ENCODE results near the gene IMP4. TPM values are rescaled to one million over a fixed set of nuclear protein-coding genes. Genes with fewer than 3 reads are reported as not detected.
"Not testable (repeated sequence)": the region's sequence is repeated elsewhere in the genome, so short reads cannot be mapped to it uniquely, and the experiment has no call there.

Gene IMP4
- total RNA-seq, 1 donor from 2014 or later, result 43.0 TPM

GRCh38 chr2:130328710-130329109 lies 14.0 kb upstream of the IMP4 start:
- Mint-ChIP-seq H3K27ac (no peak overlapping the region), H3K27me3 (peaks cover 58% of the 10 kb centered on the region), H3K36me3 (ENCODE audit: insufficient read depth) (no peaks in the 10 kb centered on the region), H3K9me3 (ENCODE audit: low read depth) (no peaks in the 10 kb centered on the region), H3K4me3 (ENCODE audit: low read depth) (no peak overlapping the region), H3K4me1 (ENCODE audit: low read depth) (peaks cover 3% of the 10 kb centered on the region)
- TF ChIP-seq CTCF (IDR thresholded peaks at IDR 0.05; ENCODE audit: unreplicated experiment), result no peak
- DNase-seq (ENCODE audit: low spot score, unreplicated experiment), result no peak

DNA sequence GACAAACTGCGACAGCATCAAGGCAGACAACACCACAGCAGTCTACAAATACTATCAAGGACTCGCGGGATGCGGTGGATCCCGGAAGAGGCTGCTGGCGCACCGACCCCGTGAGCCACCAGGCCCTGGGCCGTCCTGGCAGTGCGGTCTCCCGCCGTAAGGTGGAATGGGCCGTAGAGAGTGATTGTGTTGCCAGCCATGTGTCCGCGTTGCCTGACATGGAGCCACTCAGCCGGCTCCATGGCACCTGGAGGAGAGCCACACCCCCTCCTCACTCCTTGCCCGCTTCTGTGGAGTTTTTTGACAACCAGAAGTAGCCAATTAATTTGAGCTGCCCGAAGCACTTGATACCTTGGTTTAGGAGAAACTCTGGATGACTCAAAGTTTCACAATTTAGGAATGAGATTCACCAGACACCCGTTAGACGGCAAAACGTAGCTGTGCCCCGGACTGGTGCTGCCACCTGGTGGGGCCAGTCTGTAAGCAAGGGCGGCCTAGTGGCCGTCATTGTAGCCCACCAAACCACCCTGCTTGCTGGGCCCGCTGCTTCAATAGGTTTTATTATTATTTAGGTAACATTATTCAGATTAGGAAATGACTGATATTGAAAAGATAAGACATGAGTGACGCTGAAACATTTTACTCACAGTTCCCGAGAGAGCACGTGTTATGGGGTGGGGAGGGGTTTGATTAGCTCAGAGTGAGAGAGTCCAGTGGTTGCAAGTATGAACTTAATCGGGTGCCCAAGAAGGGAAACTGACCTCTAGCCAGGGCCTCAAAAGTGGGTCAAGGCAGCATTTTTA lies 10.2 kb upstream of the IMP4 start:
- peak overlapping the region; percentile 76 for H3K27ac Mint-ChIP-seq
- peak; percentile 72 for DNase-seq (ENCODE audit: low spot score, unreplicated experiment)
- peak overlapping the region; percentile 62 for H3K4me3 Mint-ChIP-seq (ENCODE audit: low read depth)
- H3K9me3 Mint-ChIP-seq (ENCODE audit: low read depth), result no peaks in the 10 kb centered on the region
- peaks cover 2% of the 10 kb centered on the region for H3K36me3 Mint-ChIP-seq (ENCODE audit: insufficient read depth)
- peak; percentile 99 for TF ChIP-seq CTCF (IDR thresholded peaks at IDR 0.05; ENCODE audit: unreplicated experiment)
- H3K4me1 Mint-ChIP-seq (ENCODE audit: low read depth), result peaks cover 9% of the 10 kb centered on the region
- H3K27me3 Mint-ChIP-seq, result peaks cover 51% of the 10 kb centered on the region

GRCh38 chr2:130333253-130333652 lies 9.4 kb upstream of the IMP4 start:
- Mint-ChIP-seq H3K27me3 (peaks cover 48% of the 10 kb centered on the region), H3K4me1 (ENCODE audit: low read depth) (peaks cover 10% of the 10 kb centered on the region)
- not testable (repeated sequence) for H3K4me3 Mint-ChIP-seq (ENCODE audit: low read depth); H3K36me3 Mint-ChIP-seq (ENCODE audit: insufficient read depth); H3K27ac Mint-ChIP-seq; DNase-seq (ENCODE audit: low spot score, unreplicated experiment); H3K9me3 Mint-ChIP-seq (ENCODE audit: low read depth)

DNA sequence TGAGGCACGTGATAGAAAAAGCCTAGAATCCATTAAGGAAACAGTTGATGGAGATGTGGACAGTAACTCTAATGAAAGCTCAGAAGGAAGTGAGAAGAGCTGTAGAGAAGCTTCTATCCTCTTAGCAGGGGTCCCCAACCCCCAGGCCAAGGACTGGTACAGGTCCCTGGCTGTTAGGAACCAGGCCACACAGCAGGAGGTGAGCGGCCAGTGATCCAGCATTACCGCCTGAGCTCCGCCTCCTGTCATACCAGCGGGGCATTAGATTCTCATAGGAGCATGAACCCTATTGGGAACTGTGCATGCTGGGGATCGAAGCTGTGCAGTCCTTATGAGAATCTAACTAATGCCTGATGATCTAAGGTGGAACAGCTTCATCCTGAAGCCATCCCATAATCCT lies 8.7 kb upstream of the IMP4 start:
- peaks cover 5% of the 10 kb centered on the region for H3K36me3 Mint-ChIP-seq (ENCODE audit: insufficient read depth)

GRCh38 chr2:130335226-130335625 lies 7.5 kb upstream of the IMP4 start:
- H3K9me3 Mint-ChIP-seq (ENCODE audit: low read depth), result no peaks in the 10 kb centered on the region
- no peak for DNase-seq (ENCODE audit: low spot score, unreplicated experiment)
- peaks cover 10% of the 10 kb centered on the region for H3K4me1 Mint-ChIP-seq (ENCODE audit: low read depth)
- no peak overlapping the region for H3K27ac Mint-ChIP-seq
- peaks cover 35% of the 10 kb centered on the region for H3K27me3 Mint-ChIP-seq
- no peak for TF ChIP-seq CTCF (IDR thresholded peaks at IDR 0.05; ENCODE audit: unreplicated experiment)
- peaks cover 13% of the 10 kb centered on the region for H3K36me3 Mint-ChIP-seq (ENCODE audit: insufficient read depth)
- no peak overlapping the region for H3K4me3 Mint-ChIP-seq (ENCODE audit: low read depth)

More for the DNA sequence above, 8.7 kb upstream of the IMP4 start:
- no peak overlapping the region for H3K27ac Mint-ChIP-seq
- no peak for DNase-seq (ENCODE audit: low spot score, unreplicated experiment)
- no peaks in the 10 kb centered on the region for H3K9me3 Mint-ChIP-seq (ENCODE audit: low read depth)
- peaks cover 41% of the 10 kb centered on the region for H3K27me3 Mint-ChIP-seq
- H3K4me3 Mint-ChIP-seq (ENCODE audit: low read depth), result no peak overlapping the region
- no peak for TF ChIP-seq CTCF (IDR thresholded peaks at IDR 0.05; ENCODE audit: unreplicated experiment)
- H3K4me1 Mint-ChIP-seq (ENCODE audit: low read depth), result peaks cover 10% of the 10 kb centered on the region
